ENCODE results near the gene ERMARD.

Gene ERMARD

DNA sequence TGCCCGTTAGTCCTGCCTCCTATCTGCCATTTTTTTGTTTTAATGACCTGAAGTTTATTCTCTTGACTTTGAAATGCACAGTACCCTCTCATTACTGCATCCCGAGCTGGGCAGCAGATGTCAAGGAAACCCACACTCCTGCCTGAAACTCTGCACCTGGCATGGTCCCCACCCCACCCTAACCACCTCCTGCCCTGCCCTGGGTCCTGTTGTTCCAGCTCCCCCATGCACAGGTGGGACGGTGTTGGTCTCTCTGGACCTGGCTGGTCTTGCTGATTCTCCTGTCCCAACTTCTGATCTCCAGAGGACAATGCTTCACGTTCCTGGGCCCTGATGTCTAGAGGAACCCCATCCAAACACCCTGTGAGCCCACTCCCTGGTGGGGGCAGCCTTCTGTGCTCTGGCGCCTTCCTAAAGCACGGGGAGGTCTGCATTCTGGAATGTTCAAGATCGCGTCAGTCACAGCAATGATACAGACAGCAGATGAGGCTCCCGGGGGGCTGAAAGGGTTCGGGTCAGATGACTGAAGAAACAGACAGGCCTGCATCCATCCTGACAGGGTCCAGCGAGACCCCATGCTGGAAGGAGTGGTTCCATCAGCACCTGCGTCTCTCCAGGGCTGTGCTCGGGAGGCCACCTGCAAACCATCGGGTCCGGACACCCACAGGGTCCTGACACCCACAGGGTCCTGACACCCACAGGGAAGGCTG, 73.6 kb downstream of the ERMARD start:
- DNase-seq (ENCODE audit: low read depth in 4 of 4, low spot score in 1 of 4): no peak

DNA sequence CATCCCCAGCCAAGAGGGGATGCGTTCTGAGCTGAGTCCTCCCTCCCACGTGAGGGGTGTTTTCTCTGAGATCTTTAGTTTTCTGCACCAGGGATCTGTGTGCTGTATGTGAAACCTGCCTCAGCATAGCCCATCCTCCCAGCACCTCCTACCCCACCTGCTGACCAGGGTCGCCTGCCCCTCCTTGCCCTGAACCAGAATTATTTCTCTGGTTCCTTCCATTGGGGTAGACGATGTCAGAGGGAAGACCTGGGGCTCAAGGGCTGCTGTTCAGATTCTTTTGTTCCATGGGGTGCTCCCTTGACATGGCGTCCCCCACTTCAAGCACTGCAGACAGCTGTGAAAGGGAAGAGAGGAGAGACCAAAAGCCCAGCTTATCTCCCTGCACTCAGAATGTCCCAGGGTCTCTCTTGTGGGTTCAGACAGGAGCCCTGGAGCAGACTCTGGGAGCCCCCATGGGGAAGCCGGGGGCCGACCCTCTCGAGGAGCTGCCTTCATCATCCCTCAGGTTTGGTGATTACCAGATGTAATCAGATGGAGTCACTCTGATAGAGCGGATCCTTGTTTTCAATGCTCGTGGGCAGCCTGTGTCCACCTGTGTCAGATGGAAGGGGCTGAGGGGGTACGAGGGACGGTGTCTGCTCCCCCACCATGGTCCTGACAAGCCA, 74.3 kb downstream of the ERMARD start:
- no peak for DNase-seq (ENCODE audit: low read depth in 4 of 4, low spot score in 1 of 4)

DNA sequence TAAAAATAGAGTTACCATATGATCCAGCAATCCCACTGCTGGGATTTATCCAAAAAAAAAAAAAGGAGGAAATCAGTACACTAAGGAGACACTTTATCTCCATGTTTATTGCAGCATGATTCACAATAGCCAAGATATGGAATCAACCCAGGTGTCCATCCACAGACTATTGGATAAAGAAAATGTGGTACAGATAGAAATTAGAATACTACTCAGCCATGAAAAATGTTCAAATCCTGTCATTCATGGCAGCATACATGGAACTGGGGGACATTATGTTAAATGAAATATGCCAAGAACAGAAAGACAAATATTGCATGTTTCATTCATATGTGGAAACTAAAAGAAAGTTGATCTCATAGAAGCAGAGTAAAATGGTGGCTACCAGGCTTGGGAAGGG, 75.3 kb downstream of the ERMARD start:
- no peak for DNase-seq (ENCODE audit: low read depth in 4 of 4, low spot score in 1 of 4)

DNA sequence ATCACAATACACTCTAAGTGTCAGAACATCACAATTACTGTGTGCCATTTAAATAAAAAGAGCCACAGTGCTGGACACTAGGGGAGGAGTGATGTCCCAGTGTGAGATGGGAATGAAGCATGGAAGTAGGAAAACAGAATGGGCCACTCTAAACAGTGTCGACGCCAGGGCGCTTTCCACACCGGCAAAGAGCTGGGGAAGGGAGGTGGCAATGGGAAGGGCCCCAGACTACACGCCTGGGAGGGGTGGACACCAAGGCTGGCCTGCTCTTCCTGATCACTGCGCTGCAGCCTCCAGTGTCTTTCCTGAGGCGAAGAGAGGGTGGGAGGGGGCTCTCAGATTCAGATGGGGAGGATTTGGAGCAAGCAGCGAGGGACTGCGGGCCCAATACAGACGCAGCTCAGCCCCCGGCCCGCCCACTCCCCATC, 75.9 kb downstream of the ERMARD start:
- DNase-seq (ENCODE audit: low read depth in 4 of 4, low spot score in 1 of 4): no peak

DNA sequence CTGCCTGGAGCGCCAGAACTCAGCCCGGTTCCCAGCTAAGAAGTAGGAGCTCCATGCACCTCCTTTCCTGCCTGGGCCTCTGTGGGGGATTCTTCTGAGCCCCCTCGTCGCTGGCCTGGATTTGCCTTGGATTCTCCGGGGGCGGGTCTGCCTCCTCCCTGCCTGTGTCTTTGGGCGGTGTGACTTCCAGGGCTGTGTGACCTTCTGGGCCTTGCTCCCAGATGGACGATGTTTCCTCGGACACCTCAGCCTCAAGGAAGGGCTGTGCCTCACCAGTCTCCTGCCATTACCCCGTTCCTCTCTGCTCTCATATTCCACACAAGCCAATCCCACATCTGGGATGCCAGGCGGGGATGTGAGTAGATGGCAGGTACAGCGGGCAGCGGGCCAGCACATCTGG, 76.8 kb downstream of the ERMARD start:
- DNase-seq (ENCODE audit: low read depth in 4 of 4, low spot score in 1 of 4): no peak

DNA sequence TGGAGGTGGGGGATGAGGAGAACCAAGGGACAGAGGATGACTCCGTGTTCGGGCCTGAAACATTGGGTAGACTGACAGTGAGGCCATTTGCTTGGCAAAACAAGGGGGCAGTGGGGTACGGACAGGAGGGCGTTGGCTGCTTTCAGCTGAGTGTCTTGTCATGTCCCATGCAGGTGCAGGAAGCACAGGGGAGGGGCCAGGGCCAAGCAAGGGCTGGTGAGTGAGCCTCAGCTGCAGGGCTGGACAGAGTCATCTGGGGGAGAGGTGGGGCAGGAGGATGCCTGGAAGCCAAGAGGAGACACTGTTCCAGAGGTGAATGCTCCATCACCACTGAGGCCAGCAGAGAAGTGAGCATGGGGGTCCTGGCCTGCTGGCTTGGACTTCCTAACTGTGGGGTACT, 78.4 kb downstream of the ERMARD start:
- no peak for DNase-seq (ENCODE audit: low read depth in 4 of 4, low spot score in 1 of 4)

DNA sequence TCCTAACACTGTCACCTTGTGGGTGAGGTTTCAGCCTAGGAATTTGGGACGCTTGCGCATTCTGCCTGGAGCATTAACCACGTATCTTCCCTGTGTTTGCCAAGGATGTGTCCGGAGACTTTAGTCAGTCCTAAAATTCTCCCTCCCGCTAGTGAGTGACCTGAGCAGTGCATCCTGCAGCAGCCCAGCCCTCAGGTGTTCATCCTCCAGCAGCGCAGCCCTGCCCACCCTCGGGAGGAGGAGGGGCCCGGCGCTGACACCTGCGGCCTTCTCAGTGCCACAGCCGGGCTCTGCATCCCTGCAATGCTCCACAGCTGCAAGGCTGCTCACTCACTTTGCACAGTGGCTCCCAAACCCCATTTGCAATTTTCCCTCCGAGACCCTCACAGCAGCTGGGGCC, 79.5 kb downstream of the ERMARD start:
- no peak for DNase-seq (ENCODE audit: low read depth in 4 of 4, low spot score in 1 of 4)
